GM18517 (cell line): Measurements from ENCODE around the gene KRT12.

Source experiments
- ATAC-seq: cut with Tn5 transposase; IDR thresholded peaks from one replicate; pipeline ENCODE4 v1.9.1; 2021; ENCODE audit warnings: mild to moderate bottlenecking, moderate library complexity; ENCODE audit not compliant: unreplicated experiment

Gene KRT12

GRCh38 chr17:40848583-40849235 is 18.3 kb downstream of the KRT12 start:
- ATAC-seq: no peak

- no peak for ATAC-seq
These were observed 20.4 kb downstream of the KRT12 start for GRCh38 chr17:40846515-40847144.

- no peak for ATAC-seq
These were observed 22.3 kb downstream of the KRT12 start for GRCh38 chr17:40844671-40845107.

DNA sequence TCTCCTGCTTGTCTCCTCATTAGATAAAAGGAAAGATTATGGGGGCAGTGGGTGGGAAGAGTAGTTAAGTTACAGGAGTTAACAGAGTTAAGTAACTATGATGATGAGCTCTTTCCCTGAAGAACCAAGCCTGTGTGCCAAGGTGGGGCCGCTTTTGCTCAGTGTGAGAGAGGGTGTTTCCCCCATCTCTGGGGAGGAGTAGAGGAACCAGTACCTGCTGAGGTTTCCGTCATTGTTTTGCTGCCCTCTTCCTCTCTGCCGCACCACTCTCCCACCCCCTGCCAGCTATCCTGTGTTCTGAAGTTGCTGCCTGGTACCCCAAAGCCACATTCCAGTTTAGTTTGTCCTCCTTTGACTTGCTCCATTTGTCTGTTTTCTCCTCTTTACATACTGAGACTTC is 23.8 kb downstream of the KRT12 start:
- no peak for ATAC-seq

- ATAC-seq: no peak
These were observed 25.8 kb downstream of the KRT12 start for GRCh38 chr17:40841246-40841645.

DNA sequence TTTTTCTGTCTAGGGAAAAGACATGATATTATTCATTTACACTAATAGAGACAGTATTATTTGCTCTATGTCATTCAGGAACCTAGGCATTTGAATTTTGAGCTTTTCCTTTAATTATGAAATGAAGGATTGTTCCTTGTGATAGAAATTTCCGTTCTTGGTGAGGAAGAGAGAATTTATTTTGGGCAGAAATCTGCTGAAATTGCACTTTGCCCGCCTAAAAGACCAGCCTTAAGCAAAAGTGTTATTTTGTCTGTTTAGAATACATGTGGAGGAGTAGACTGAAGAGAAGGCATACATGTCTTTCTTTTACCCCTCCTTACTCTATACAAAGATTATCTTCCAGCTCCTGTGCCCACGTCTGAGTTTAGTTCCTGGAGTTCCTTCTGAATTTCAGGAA is 27.8 kb downstream of the KRT12 start:
- no peak for ATAC-seq

DNA sequence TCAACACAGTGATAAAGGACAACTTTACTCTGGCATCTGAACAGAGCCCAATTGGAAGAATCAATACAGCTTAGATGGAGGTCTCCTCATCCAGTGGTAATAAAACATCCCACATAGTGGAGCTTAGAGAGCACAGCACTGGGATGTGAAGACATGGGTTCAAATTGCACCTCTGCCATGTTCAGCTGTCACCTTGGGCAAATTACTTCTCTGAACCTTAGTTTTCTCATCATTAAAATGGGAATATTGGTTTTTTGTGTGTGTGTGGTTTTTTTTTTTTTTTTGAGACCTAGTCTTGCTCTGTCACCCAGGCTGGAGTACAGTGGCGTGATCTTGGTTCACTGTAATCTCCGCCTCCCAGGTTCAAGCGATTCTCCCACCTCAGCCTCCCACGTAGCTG is 31.0 kb downstream of the KRT12 start:
- no peak for ATAC-seq

DNA sequence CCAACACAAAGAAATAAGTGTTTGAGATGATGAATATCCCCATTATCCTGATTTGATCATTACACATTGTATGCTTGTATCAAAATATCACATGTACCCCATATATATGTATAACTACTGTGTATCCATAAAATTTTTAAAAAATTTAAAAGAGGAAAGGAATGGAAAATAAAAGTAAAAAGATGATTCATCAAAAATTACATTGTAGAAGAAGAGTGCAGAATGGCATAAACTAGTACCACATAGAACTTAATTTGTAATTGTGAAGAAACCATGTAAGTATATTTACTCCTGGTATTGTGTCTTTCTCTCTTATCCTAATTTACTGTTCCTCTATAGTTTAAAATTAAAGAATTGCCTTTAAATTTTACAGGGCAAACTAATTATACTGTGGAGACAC is 33.1 kb downstream of the KRT12 start:
- no peak for ATAC-seq

- no peak for ATAC-seq
These were observed 34.2 kb downstream of the KRT12 start for GRCh38 chr17:40832840-40833239.

- no peak for ATAC-seq
These were observed 36.8 kb downstream of the KRT12 start for GRCh38 chr17:40830085-40830776.

DNA sequence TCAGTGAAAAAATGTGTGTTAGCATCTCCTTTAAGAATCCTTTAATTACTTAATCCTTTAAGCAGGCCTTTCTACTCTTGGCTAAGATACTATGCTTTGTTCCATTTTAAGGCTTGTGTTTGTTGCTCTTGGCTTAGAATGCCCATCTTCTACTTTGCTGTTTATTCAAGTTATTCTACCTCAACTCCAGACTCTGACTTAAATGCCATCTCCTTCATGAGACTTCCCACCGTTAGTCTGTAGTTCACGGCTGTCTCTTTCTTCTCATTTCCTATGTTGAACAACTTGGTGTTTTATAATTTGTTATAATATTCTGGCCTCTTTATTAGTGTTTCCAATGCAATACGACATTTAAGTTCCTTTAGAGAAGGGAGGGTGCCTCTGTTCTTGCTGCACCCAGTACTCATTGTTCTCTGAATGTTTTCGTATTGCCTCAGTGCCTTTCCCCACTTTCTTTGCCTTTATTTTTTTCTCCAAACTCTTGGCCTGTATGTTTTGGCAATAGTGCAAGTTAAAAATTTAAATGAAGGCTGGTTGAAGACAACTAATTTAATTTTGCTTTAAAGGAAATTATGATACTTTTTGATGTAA is 38.5 kb downstream of the KRT12 start:
- no peak for ATAC-seq

- ATAC-seq: no peak
These were observed 39.1 kb downstream of the KRT12 start for GRCh38 chr17:40827746-40828453.

GRCh38 chr17:40825599-40825998 is 41.4 kb downstream of the KRT12 start:
- ATAC-seq: no peak

- no peak for ATAC-seq
These were observed 42.8 kb downstream of the KRT12 start for GRCh38 chr17:40824015-40824832.

- no peak for ATAC-seq
These were observed 44.8 kb downstream of the KRT12 start, which contains the start of gene KRT10 for GRCh38 chr17:40822132-40822812. TSS of gene KRT10 (minus strand) at chr17:40822614. CDS start at chr17:40822585, 29 bp downstream.

DNA sequence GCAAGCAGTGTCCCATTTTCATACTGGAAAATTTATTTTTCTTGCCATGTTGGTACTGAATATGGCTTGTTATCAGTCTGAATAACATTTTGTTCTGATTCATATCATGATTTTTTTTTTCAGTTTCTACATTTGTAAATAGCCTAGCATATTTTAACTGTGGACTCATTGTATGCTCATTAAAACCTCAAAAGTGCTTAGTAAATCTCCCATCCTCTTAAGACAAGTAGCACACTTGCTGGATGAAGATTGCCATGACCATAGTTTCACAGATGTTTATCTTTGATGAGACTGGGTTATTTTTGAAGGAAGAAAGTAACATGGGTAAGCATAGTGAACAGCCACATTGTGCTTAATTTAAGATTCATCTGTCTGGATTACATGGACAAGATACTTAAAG is 45.5 kb downstream of the KRT12 start:
- ATAC-seq: no peak

DNA sequence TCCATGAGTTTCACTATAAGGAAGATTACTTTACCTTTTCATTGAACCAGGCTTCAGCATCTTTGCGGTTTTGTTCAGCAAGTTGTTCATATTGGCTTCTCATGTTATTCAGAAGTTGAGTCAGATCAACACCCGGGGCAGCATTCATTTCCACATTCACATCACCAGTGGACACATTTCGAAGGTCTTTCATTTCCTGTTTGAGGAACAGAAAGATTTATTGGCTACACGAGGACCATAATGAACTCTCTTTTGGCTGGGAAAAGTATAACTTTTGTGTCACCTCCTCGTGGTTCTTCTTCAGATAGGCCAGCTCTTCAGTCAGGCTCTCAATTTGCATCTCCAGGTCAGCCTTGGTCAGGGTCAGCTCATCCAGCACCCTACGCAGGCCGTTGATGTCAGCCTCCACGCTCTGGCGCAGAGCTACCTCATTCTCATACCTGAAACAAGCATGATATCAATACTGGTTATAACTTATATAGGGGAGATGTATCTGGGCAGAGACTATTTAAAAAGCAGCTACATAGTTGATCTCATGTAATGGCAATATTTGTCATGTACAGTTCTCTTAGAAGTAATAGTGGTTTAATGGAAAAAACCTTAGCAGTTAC is 46.7 kb downstream of the KRT12 start:
- no peak for ATAC-seq

GRCh38 chr17:40819528-40820125 is 47.4 kb downstream of the KRT12 start:
- no peak for ATAC-seq
